Activated gamma-delta T cell treated with Interleukin-2 at 50 U/mL for 16 hours (primary cell): ENCODE measurements around the gene KCNH1.
"Not testable (repeated sequence)": the region's sequence is repeated elsewhere in the genome, so short reads cannot be mapped to it uniquely, and the experiment has no call there.

ENCODE experiments used
- DNase-seq: peaks from one replicate; pipeline ENCODE4 v3.0.0-alpha.2; 2020

Gene KCNH1

GRCh38 chr1:211092955-211093354, 41.0 kb downstream of the KCNH1 start:
- no peak for DNase-seq

- DNase-seq, result no peak
Observed at GRCh38 chr1:211091867-211092266, 42.1 kb downstream of the KCNH1 start.

- no peak for DNase-seq
Observed at GRCh38 chr1:211089536-211089935, 44.4 kb downstream of the KCNH1 start.

- no peak for DNase-seq
Observed at GRCh38 chr1:211088156-211088555, 45.8 kb downstream of the KCNH1 start.

GRCh38 chr1:211082824-211083223, 51.1 kb downstream of the KCNH1 start:
- no peak for DNase-seq

- DNase-seq, result not testable (repeated sequence)
Observed at GRCh38 chr1:211081447-211081846, 52.5 kb downstream of the KCNH1 start.

GRCh38 chr1:211068976-211069375, 65.0 kb downstream of the KCNH1 start:
- no peak for DNase-seq

- DNase-seq, result no peak
Observed at GRCh38 chr1:211066781-211067384, 67.1 kb downstream of the KCNH1 start.

- not testable (repeated sequence) for DNase-seq
Observed at GRCh38 chr1:211041838-211042237, 92.1 kb downstream of the KCNH1 start.

GRCh38 chr1:211037095-211037494, 96.9 kb downstream of the KCNH1 start:
- no peak for DNase-seq

- no peak for DNase-seq
Observed at GRCh38 chr1:211036381-211037060, 97.4 kb downstream of the KCNH1 start.

- DNase-seq, result no peak
Observed at GRCh38 chr1:211035821-211036380, 98.0 kb downstream of the KCNH1 start.

GRCh38 chr1:211033921-211034525, 99.9 kb downstream of the KCNH1 start:
- DNase-seq, result no peak

GRCh38 chr1:211024901-211025300, 109.0 kb downstream of the KCNH1 start:
- DNase-seq, result no peak

- DNase-seq, result no peak
Observed at GRCh38 chr1:211019266-211019665, 114.7 kb downstream of the KCNH1 start.

- no peak for DNase-seq
Observed at GRCh38 chr1:211018690-211019089, 115.3 kb downstream of the KCNH1 start.

- DNase-seq, result no peak
Observed at GRCh38 chr1:211017075-211017718, 116.8 kb downstream of the KCNH1 start.

GRCh38 chr1:211014275-211014674, 119.7 kb downstream of the KCNH1 start:
- DNase-seq, result no peak

GRCh38 chr1:211013346-211014240, 120.4 kb downstream of the KCNH1 start:
- DNase-seq, result no peak

- not testable (repeated sequence) for DNase-seq
Observed at GRCh38 chr1:211011128-211011527, 122.8 kb downstream of the KCNH1 start.

- DNase-seq, result no peak
Observed at GRCh38 chr1:211009944-211010343, 124.0 kb downstream of the KCNH1 start.

- no peak for DNase-seq
Observed at GRCh38 chr1:211007830-211008229, 126.1 kb downstream of the KCNH1 start.
